A673 (cell line): ENCODE results near the gene OPRM1.

Experiments used
- EZH2 ChIP-seq: fragments of 200-600 bp; sonication (generic); IDR thresholded peaks from 2 replicates; pipeline ENCODE4 v1.6.1; 2017; ENCODE audit warnings: borderline replicate concordance, low read depth, mild to moderate bottlenecking, mixed read lengths, antibody characterized with exemption, low read length; ENCODE audit not compliant: poor library complexity, severe bottlenecking
- TF ChIP-seq, protein P1 (sequence below): fragments of 300-800, 200-600 bp; sonication (generic); conservative IDR thresholded peaks from 2 replicates; pipeline ENCODE4 v1.5.1; 2017; ENCODE audit warnings: low read depth, mild to moderate bottlenecking, antibody characterized with exemption, low read length, moderate library complexity, mixed read lengths

DNA sequence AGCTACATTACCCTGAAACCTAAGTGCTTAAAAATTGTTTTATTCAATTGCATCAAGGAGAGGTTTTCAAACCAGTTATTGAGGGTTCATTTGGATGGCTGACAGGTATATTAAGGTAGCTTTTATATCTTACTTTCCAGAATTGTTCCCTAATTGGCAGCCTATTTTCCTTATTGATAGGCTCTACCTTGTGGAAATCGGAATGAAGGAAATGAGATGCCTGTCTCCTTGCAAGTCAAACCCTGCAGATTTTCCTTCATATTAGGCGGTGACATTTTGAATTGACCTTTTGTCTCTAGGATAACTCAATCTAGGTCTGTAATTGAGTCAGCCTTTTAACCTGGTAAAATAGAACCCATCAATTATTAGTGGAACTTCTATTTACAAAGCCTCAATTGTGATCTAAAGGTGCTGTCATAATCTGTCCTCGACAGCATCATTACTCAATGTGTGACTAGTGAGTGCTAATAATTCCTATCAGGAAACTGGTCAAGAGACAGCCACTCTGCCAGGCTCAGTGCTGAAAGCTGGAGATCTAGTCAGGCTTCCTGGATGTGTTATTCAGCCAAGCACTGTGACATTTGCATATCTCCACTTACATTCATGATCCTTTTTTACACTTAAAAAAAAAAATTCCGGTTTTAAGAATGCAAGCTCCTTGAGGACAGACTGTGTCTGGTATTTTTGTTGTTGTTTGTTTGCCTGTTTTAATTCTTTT, 20.1 kb downstream of the OPRM1 start:
- TF ChIP-seq, protein P1, sequence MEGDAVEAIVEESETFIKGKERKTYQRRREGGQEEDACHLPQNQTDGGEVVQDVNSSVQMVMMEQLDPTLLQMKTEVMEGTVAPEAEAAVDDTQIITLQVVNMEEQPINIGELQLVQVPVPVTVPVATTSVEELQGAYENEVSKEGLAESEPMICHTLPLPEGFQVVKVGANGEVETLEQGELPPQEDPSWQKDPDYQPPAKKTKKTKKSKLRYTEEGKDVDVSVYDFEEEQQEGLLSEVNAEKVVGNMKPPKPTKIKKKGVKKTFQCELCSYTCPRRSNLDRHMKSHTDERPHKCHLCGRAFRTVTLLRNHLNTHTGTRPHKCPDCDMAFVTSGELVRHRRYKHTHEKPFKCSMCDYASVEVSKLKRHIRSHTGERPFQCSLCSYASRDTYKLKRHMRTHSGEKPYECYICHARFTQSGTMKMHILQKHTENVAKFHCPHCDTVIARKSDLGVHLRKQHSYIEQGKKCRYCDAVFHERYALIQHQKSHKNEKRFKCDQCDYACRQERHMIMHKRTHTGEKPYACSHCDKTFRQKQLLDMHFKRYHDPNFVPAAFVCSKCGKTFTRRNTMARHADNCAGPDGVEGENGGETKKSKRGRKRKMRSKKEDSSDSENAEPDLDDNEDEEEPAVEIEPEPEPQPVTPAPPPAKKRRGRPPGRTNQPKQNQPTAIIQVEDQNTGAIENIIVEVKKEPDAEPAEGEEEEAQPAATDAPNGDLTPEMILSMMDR: no peak
- no peak for TF ChIP-seq EZH2
